PC-3 (cell line): ENCODE measurements around the gene MAPK7.

Experiments used
- EZH2 ChIP-seq: fragments of 300-600 bp; sonication (generic); IDR thresholded peaks from one replicate; pipeline ENCODE4 v1.6.1; 2017; ENCODE audit warnings: antibody characterized with exemption, mild to moderate bottlenecking, low read length; ENCODE audit not compliant: unreplicated experiment
- TF ChIP-seq, protein P1 (sequence below): fragments of 300-600 bp; sonication (generic); conservative IDR thresholded peaks from 2 replicates; pipeline ENCODE4 v1.5.1; 2017; ENCODE audit warnings: antibody characterized with exemption, low read depth, mild to moderate bottlenecking, low read length

GRCh38 chr17:19372439-19372838 lies 5.9 kb upstream of the MAPK7 start:
- TF ChIP-seq, protein P1, sequence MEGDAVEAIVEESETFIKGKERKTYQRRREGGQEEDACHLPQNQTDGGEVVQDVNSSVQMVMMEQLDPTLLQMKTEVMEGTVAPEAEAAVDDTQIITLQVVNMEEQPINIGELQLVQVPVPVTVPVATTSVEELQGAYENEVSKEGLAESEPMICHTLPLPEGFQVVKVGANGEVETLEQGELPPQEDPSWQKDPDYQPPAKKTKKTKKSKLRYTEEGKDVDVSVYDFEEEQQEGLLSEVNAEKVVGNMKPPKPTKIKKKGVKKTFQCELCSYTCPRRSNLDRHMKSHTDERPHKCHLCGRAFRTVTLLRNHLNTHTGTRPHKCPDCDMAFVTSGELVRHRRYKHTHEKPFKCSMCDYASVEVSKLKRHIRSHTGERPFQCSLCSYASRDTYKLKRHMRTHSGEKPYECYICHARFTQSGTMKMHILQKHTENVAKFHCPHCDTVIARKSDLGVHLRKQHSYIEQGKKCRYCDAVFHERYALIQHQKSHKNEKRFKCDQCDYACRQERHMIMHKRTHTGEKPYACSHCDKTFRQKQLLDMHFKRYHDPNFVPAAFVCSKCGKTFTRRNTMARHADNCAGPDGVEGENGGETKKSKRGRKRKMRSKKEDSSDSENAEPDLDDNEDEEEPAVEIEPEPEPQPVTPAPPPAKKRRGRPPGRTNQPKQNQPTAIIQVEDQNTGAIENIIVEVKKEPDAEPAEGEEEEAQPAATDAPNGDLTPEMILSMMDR, result no peak
- TF ChIP-seq EZH2, result no peak
